ENCODE results near the gene TRIM25.
"Not testable (repeated sequence)": the region's sequence is repeated elsewhere in the genome, so short reads cannot be mapped to it uniquely, and the experiment has no call there.

Gene TRIM25, protein sequence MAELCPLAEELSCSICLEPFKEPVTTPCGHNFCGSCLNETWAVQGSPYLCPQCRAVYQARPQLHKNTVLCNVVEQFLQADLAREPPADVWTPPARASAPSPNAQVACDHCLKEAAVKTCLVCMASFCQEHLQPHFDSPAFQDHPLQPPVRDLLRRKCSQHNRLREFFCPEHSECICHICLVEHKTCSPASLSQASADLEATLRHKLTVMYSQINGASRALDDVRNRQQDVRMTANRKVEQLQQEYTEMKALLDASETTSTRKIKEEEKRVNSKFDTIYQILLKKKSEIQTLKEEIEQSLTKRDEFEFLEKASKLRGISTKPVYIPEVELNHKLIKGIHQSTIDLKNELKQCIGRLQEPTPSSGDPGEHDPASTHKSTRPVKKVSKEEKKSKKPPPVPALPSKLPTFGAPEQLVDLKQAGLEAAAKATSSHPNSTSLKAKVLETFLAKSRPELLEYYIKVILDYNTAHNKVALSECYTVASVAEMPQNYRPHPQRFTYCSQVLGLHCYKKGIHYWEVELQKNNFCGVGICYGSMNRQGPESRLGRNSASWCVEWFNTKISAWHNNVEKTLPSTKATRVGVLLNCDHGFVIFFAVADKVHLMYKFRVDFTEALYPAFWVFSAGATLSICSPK

GRCh38 chr17:56913867-56914580, at the start of gene TRIM25:
Gene TRIM25 (minus strand): TSS chr17:56914049. CDS start chr17:56913988, 61 bp downstream.
- peak; percentile 84 to 91 (median 84) for DNase-seq (ENCODE audit: low read depth in 2 of 3, low spot score in 1 of 3)

DNA sequence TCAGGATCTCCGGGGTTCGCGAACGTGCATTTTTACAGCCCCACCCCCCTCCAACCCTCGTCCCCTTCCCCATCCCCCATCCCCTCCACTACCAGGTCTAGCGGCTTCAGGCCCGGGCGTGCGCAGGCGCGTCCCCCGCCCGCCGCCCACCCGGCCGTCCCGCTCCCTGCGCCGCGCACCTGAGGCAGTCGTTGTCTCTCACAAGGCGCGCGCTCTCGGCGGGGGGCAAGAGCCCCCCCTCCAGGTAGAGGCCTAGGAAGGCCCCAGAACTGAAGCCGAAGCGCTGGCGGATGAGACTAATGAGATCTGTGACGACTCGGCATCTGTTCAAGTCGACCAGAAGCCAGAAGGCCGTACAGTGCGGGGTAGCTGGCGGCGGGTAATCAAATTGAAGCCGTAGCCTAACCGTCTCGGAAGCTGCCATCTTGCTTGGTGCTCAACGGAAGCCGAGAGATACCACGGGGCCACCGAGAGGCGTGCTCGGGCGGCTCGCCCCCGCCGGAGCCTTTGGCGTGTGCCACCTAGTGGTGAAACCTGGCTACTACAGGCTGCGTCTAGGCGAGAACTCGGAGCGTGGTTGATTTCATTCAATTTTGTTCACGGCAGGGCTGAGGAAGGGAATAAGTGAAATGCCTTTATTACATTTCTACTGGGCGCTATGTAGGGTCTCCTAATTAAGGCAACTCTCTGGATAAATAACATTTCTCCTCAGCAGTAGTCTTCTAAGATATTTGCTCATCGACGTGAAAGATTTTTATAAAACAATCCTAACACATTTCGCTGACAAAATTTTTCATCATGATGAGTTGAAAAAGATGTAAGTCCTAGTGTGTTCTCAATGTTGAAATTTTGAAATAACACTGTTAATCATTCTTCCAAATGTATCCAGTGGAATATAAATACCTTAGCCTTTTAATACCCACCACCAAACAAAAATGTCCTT, 47.0 kb upstream of the TRIM25 start, which contains the start of gene COIL:
Gene COIL, minus strand, starts transcription at position 455 of the 943 bp plus-strand sequence. Its CDS starts 31 bp downstream, at position 424.
- DNase-seq (ENCODE audit: low read depth in 2 of 3, low spot score in 1 of 3), result peak; percentile 89 to 98 (median 91)

DNA sequence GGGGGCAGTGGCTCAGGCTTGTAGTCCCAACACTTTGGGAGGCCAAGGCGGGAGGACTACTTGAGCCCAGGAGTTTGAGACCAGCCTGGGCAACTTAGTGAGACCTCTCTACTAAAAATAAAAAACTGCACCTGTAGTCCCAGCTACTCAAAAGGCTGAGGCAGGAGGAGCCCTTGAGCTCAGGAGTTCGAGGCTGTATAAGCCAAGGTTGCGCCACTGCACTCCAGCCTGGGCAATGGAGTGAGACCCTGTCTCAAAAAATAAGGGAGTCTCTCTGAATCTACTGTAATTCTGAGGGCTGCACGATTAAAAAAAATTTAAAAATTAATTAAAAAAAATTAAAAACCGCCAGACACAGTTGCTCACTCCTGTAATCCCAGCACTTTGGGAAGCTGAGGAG, 43.1 kb upstream of the TRIM25 start:
- DNase-seq (ENCODE audit: low read depth in 2 of 3, low spot score in 1 of 3), result no peak

DNA sequence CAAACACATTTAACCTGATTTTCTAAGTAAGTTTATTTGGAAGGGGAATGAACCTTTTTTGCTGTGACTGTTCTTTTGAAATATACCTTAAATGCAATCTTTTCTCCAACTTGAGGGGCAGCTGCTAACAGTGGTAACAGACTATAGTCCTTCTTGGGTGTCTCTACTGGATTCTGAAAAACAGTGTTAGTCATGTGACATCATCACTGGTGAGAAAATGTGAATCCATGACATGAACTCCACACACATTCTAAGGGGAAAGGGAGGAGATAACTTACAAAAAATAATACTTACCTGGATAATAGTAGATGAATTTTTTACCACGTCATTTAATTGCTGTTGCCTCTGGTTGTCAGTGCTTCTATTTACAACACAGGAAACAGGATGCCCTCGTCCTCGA, 35.7 kb upstream of the TRIM25 start:
- no peak for DNase-seq (ENCODE audit: low read depth in 2 of 3, low spot score in 1 of 3)

DNA sequence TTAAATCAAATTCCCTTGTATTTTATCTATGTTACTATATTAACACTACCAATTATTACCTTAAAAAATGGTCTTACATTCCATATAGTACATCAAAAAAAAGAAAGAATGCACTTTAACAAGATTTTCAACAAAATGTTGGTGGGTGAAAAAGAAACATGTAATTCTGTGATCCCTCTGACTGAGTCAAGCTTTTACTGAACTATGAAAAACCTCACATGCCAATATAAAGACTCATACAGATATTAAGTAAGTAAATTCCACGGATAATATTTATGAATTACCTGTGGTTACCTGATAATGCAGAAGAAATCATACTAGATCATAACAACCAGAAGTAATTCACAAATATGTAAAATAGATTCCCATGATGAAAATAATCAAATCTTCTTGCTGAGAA, 34.6 kb upstream of the TRIM25 start:
- no peak for DNase-seq (ENCODE audit: low read depth in 2 of 3, low spot score in 1 of 3)

- DNase-seq (ENCODE audit: low read depth in 2 of 3, low spot score in 1 of 3), result no peak
These were observed 33.9 kb upstream of the TRIM25 start for GRCh38 chr17:56947741-56948140.

GRCh38 chr17:56945938-56946505, 32.2 kb upstream of the TRIM25 start:
- DNase-seq (ENCODE audit: low read depth in 2 of 3, low spot score in 1 of 3), result no peak

DNA sequence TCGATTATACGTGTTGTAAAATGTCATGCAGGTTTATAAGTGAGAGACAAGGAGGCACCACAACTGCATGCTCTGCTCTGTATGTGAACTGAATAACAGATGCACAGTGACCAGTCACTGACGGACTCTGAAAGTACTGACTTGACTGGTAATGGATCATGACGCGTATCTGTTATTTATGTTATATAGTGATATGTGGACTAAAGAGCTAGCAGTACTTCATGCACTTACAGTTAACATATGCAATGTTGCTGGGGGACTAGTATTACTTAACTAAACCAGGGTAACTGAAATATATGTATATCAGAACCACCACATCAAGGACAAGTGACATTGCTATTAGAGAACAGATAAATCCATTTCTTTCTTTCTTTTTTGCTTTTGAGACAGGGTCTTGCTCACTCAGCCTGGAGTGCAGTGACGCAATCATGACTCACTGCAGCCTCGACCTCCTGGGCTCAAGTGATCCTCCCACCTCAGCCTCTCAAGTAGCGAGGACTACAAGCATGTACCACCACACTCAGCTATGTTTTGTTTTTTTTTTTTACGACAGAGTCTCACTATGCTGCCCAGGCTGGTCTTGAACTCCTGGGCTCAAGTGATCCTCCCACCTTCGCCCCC, 29.8 kb upstream of the TRIM25 start:
- no peak for DNase-seq (ENCODE audit: low read depth in 2 of 3, low spot score in 1 of 3)

DNA sequence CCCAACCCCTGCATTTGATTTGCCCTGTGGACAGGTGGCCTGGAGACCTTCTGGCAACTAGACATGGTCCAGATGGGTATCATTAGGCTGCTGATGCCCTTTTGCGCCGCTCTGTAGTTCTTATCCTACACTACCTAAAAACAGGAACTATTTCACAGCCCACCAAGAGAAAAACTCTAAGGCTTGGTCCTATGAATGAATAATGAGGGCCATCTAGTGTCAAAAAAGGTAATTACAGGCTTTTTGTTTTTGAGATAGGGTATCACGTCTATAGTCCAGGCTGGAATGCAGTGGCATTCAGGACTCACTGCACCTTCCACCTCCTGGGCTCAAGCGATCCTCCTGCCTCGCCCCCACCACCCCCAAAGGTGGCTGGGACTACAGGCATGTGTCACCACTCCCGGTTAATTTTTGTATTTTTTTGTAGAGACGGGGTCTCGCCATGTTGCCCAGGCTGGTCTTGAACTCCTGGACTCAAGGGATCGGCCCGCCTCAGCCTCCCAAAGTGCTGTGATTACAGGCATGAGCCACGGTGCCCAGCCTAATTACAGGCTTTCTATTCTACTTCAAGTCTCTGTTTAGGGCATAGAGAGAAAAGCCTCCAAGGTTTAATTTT, 26.1 kb upstream of the TRIM25 start:
- DNase-seq (ENCODE audit: low read depth in 2 of 3, low spot score in 1 of 3), result peak in 1 of 3 donors; percentile 14

DNA sequence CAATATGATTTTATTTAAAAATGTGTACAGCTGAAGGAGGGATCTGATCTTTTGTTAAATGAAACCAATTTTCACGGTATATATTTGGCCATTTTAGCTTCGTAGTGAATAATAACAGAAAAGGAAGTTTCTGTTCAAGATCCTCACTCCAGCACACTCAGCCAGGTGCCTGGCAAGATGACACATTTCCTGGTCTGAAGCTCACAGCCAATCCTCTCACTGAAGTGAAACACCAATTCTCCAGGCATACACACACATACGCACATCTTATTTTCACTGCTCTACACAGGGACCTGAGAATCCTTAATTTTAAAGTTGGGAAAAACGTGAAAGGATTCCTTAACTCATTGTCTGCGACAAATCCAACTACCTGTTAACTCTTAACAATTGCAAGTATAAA, 24.4 kb upstream of the TRIM25 start:
- DNase-seq (ENCODE audit: low read depth in 2 of 3, low spot score in 1 of 3), result not testable (repeated sequence)

GRCh38 chr17:56937687-56938086, 23.8 kb upstream of the TRIM25 start:
- DNase-seq (ENCODE audit: low read depth in 2 of 3, low spot score in 1 of 3), result no peak

GRCh38 chr17:56936697-56937322, 23.0 kb upstream of the TRIM25 start:
- DNase-seq (ENCODE audit: low read depth in 2 of 3, low spot score in 1 of 3), result no peak

DNA sequence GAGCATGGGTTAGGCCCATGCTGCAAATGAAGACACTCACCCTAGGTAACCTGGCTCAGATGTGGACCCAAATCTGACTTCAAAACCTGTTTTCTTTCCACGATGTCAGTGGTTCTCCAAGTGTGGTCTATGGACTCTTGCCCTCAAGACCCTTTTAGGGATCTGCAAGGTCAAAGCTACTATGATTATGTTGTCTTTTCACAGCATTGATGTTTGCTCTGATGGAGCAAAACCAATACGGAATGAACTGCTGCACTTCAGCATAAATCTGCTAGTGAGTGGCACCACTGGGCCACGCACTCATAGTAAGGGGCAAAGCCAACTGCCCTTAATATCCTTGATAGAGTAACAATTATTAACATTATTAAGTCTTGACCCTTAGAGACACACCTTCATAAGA, 21.6 kb upstream of the TRIM25 start:
- no peak for DNase-seq (ENCODE audit: low read depth in 2 of 3, low spot score in 1 of 3)

DNA sequence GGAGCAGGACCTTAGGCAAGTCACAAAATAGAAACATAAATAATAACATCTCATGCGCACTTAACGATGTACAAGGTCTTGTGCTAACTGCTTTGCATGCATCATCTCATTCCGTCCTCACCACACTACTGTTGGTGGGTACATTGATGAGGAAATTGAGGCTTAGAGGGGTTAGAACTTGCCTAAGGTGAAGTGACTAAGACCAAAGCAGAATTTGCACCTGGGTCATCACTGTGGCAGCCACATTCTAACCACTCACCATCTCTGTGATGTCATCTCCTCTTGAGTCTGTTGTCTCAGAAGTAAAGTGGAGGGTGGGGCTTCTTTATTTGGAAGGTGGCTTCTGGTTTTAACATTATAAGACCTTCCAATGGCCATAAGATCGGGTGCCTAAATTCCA, 20.4 kb upstream of the TRIM25 start:
- DNase-seq (ENCODE audit: low read depth in 2 of 3, low spot score in 1 of 3), result no peak

GRCh38 chr17:56933868-56934267, 20.0 kb upstream of the TRIM25 start:
- DNase-seq (ENCODE audit: low read depth in 2 of 3, low spot score in 1 of 3), result no peak

DNA sequence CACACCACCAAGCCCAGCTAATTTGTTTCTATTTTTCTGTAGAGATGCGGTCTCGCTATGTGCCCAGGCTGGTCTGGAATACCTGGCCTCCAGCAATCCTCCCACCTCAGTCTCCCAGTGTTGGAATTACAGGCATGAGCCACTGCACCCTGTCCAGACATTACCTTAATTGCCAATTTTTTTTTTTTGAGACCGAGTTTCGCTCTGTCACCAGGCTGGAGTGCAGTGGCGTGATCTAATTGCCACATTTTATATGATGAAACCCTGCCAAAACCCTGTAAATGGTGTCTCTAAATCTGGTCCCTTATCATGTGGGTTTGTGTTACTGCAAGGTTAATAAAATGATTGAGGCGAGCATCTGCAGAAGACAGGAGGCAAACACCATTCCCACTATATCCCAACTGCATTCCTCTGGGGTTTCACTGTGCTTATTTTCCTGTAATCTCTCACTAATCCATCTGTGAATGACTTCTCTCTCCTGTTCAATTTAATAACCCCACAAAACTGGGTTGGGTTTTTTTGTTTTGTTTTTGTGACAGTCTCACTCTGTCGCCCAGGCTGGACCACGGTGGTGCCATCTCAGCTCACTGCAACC, 19.4 kb upstream of the TRIM25 start:
- DNase-seq (ENCODE audit: low read depth in 2 of 3, low spot score in 1 of 3), result no peak

DNA sequence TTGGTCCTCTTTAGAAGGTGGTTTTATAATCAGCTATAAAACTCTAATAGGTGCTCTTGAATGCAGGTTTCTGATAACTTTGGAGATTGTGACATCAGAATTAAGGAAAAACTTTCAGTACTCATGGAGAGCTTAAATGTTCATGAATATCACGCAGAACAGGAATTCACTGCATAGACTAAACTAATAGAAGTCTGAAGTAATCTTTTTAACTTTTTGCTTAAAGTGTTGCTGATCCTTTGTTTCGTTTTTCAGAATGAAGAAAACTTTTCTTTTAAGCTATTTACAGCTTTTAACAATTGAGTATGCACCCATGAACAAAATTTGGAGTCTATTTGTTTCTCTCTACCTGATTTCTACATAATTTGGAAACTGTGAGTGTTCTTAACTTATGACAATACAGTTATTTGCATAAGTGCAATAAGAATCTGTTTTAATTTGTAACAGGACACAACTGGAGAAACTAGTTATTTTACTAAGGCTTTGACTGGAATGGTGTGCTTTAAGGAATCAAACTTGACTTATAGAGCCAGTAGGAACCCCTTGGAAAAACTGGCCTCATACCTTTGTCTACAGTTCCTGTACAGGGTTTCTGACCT, 17.0 kb upstream of the TRIM25 start:
- DNase-seq (ENCODE audit: low read depth in 2 of 3, low spot score in 1 of 3), result no peak

DNA sequence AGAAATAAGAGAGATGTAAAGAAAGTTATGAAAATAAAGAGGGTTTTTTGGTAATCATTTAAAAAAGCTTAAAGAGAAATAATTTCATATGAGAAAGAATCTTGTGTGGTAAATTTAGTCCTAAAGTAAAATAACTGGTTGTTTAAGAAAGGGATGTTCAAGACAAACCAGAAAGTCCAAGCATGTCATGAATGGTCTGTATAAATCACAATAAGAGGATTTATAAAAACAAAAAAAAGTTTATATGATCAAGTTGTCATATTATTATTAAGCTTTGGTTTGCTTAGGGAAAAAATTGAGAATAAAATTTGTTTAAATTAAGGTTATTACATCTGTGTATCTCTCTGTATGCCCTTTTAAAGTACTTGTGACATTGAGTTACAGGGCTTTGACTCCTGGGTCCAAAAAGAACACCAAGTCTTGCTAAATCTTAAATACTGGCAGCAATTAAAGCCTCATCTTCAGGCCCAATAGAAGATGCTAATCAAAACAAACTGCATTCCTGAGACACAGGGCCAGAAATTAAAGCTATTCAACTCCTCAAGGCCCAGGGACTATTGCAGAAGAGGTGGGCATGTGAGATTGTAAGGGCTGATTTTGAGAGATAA, 15.6 kb upstream of the TRIM25 start:
- DNase-seq (ENCODE audit: low read depth in 2 of 3, low spot score in 1 of 3), result no peak
